Measurements from ENCODE around the gene MOB3C. TPM values are rescaled to one million over a fixed set of nuclear protein-coding genes. Genes with fewer than 3 reads are reported as not detected.

Gene MOB3C
- polyA plus RNA-seq, 1 donor (not counting 4 experiments of a cell fraction or from before 2014, with no cell fraction given) = 18.4 TPM

- no peak for TF ChIP-seq CTCF (optimal IDR thresholded peaks at IDR 0.05 in 1 of 3, IDR thresholded peaks at IDR 0.05 in 1 of 3, conservative IDR thresholded peaks at IDR 0.05 in 1 of 3; ENCODE audit: extremely low read depth in 1 of 3, insufficient read depth in 2 of 3, low read length in 3 of 3)
- no peak for TF ChIP-seq EZH2 (IDR thresholded peaks at IDR 0.05; ENCODE audit: low read length)
- Histone ChIP-seq H3K27me3 (ENCODE audit: control insufficient read depth, extremely low read depth, insufficient read depth, low read length) (no peaks in the 10 kb centered on the region), H4K20me1 (ENCODE audit: control insufficient read depth, extremely low read depth, insufficient read depth, low read length) (no peaks in the 10 kb centered on the region), H3K4me2 (ENCODE audit: control insufficient read depth, extremely low read depth, insufficient read depth, low read depth, low read length) (no peak overlapping the region), H2AFZ (ENCODE audit: control insufficient read depth, low read length) (no peak overlapping the region), H3K27ac (ENCODE audit: control insufficient read depth, insufficient read depth, low read length) (no peak overlapping the region), H3K79me2 (ENCODE audit: control insufficient read depth, insufficient read depth, low read length) (no peaks in the 10 kb centered on the region), H3K9ac (ENCODE audit: control insufficient read depth, extremely low read depth, insufficient read depth, low read length) (no peak overlapping the region), H3K4me3 (ENCODE audit: control insufficient read depth in 2 of 3, extremely low read depth in 1 of 3, insufficient read depth in 2 of 3, low read depth in 1 of 3, low read length in 3 of 3) (no peak overlapping the region), H3K36me3 (ENCODE audit: control insufficient read depth in 2 of 2, extremely low read depth in 1 of 2, insufficient read depth in 2 of 2, low read length in 2 of 2) (peaks cover 35 to 38% of the 10 kb centered on the region in 2 experiments), H3K9me3 (ENCODE audit: control insufficient read depth, low read depth, low read length) (no peaks in the 10 kb centered on the region), H3K4me1 (ENCODE audit: control insufficient read depth, extremely low read depth, insufficient read depth, low read length) (no peaks in the 10 kb centered on the region), H3K9me1 (ENCODE audit: control insufficient read depth, extremely low read depth, insufficient read depth, low read length) (no peaks in the 10 kb centered on the region)
- no peak for DNase-seq (ENCODE audit: low read depth, low spot score)
- dilution Hi-C loops (cut with MboI; ENCODE audit: extremely low pct_ligation_motif_present, low sequenced_read_pairs) = no loop called here
- no peak for FAIRE-seq
Measured at GRCh38 chr1:46582972-46583371, 33.6 kb downstream of the MOB3C start.

- no peaks in the 10 kb centered on the region for H3K4me1 ChIP-seq (ENCODE audit: control insufficient read depth, extremely low read depth, insufficient read depth, low read length)
- H3K9ac ChIP-seq (ENCODE audit: control insufficient read depth, extremely low read depth, insufficient read depth, low read length) = no peak overlapping the region
- no peaks in the 10 kb centered on the region for H3K79me2 ChIP-seq (ENCODE audit: control insufficient read depth, insufficient read depth, low read length)
- H3K27me3 ChIP-seq (ENCODE audit: control insufficient read depth, extremely low read depth, insufficient read depth, low read length) = no peaks in the 10 kb centered on the region
- H3K9me1 ChIP-seq (ENCODE audit: control insufficient read depth, extremely low read depth, insufficient read depth, low read length) = no peaks in the 10 kb centered on the region
- no peak overlapping the region for H2AFZ ChIP-seq (ENCODE audit: control insufficient read depth, low read length)
- no peak overlapping the region for H3K4me2 ChIP-seq (ENCODE audit: control insufficient read depth, extremely low read depth, insufficient read depth, low read depth, low read length)
- dilution Hi-C loops (cut with MboI; ENCODE audit: extremely low pct_ligation_motif_present, low sequenced_read_pairs) = no loop called here
- H3K27ac ChIP-seq (ENCODE audit: control insufficient read depth, insufficient read depth, low read length) = no peak overlapping the region
- no peak for TF ChIP-seq EZH2 (IDR thresholded peaks at IDR 0.05; ENCODE audit: low read length)
- no peak for TF ChIP-seq CTCF (optimal IDR thresholded peaks at IDR 0.05 in 1 of 3, IDR thresholded peaks at IDR 0.05 in 1 of 3, conservative IDR thresholded peaks at IDR 0.05 in 1 of 3; ENCODE audit: extremely low read depth in 1 of 3, insufficient read depth in 2 of 3, low read length in 3 of 3)
- peaks cover 41 to 44% of the 10 kb centered on the region in 2 experiments for H3K36me3 ChIP-seq (ENCODE audit: control insufficient read depth in 2 of 2, extremely low read depth in 1 of 2, insufficient read depth in 2 of 2, low read length in 2 of 2)
- peak; percentile 82 for FAIRE-seq
- no peak for DNase-seq (ENCODE audit: low read depth, low spot score)
- no peaks in the 10 kb centered on the region for H3K9me3 ChIP-seq (ENCODE audit: control insufficient read depth, low read depth, low read length)
- no peak overlapping the region for H3K4me3 ChIP-seq (ENCODE audit: control insufficient read depth in 2 of 3, extremely low read depth in 1 of 3, insufficient read depth in 2 of 3, low read depth in 1 of 3, low read length in 3 of 3)
- H4K20me1 ChIP-seq (ENCODE audit: control insufficient read depth, extremely low read depth, insufficient read depth, low read length) = no peaks in the 10 kb centered on the region
Measured at GRCh38 chr1:46581681-46582455, 34.7 kb downstream of the MOB3C start.
